Left renal cortex interstitium (tissue), 4 donors: ENCODE results near the gene CIPC. TPM values are rescaled to one million over a fixed set of nuclear protein-coding genes. Genes with fewer than 3 reads are reported as not detected.

Source experiments
- DNase-seq, 4 donors: peaks; one replicate each; pipeline ENCODE4 v3.0.0-alpha.2; 2013; ENCODE audit warnings: low read depth in 4 of 4, low spot score in 2 of 4, missing footprints in 1 of 4
- polyA plus RNA-seq, 4 donors: library from polyadenylated mRNA; unstranded; fragments of 120-200 nt; gene quantifications; one replicate each; pipeline ENCODE4 v1.2.1, GENCODE V29; 2013; ENCODE audit not compliant: insufficient read length in 4 of 4

Gene CIPC
- polyA plus RNA-seq, 4 donors = 21.2 to 27.7 (median 24.1) TPM

- DNase-seq = no peak
These were observed 46.5 kb downstream of the CIPC start for GRCh38 chr14:77144412-77145115.

GRCh38 chr14:77145975-77146740 lies 48.1 kb downstream of the CIPC start:
- DNase-seq = no peak

DNA sequence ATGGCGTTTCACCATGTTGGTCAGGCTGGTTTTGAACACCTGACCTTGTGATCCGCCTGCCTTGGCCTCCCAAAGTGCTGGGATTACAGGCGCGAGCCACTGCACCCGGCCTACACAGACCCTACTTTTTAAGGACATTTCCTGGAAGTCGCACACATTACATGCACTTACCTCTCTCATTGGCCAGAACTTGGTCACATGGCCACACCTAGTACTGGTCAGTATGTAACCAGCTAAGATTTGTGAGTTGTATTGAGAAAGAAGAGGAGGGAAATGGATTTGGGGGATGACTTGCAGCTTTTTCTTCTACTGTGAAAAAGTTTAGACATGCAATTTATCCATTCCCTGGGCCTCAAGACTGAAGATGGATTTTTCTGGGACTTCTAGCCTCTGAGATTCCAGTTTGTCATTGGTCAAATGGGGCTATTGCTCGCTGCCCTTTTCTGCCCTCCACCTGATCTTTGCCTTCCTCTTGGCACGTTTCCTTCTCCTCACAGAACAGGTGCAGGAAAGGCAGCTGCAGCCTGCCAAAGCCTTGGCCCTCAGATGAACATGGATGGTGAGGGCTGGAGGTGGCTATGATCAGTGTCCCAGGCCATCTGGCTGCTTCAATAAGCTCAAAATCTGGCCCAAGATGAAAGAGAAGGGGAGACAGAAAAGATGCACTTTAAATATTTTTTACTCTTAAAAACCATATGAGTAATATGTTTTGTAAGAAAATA lies 50.6 kb downstream of the CIPC start:
- DNase-seq = no peak

DNA sequence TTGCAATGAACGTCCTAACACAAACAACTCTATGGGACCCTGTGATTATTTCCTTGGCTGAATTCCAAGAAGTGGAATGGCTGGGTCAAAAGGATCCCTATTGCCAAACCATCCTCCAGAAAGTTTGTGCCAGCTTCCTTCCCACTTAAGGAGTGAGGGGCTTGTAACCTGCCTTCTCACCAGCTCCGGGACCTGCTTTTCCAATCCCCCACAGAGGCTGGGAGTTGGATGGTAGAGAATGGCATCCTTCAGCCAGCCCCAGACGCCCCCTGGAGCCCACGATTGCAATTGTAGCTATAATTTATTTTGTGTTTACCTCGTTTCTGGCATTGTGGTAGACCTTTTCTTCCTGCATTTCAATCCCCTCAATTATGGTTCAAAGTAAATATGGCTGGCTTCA lies 53.2 kb downstream of the CIPC start:
- DNase-seq = no peak

DNA sequence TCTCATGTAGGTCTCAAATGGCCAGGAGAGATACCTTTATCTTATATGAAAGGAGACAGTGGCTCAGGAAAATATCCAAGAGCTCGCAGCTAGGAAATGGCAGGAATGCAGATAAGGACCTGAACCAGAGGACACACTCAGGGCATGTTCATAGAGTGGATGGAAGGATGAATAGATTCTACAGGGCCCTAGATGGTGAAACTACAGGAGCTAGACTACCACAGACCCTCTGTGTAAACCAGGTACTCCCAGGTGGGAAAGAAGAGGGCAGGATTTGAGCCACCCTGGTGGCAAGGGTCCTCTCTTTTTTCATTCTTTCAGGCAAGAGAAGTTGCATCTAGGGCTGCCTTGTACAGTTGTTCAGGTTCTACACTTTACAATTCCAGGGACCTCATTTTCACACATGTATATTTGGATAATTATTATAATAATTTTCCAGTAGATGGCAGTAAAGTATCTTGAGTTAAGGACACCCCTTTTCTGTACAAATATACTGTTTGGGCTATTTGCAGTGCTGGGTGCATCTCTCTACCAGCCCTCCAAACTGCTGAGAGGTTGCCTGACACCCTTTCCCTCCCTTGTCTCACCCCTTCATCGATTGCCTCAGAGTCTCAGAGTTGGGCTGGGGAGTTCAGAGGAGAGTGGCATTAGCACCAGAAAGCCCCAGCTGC lies 54.0 kb downstream of the CIPC start:
- no peak for DNase-seq

DNA sequence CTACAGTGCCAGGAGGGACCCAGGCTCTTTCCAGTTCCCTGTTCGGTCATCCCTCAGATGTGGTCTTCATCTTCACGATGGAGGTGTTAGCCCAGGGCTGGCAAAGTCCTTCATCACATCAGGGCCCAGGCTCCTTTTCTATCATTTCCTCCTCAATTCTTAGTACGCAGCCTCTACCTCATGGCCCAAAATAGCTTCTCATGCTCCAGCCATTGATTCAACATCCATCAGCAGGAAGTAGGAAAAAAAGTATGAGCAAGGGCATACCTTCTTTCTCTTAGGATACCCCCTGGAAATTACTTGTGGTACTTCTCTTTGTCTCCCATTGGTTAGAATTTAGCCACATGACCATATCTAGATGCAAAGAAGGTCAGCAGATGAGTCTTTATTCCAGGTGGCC lies 55.7 kb downstream of the CIPC start:
- no peak for DNase-seq

- no peak for DNase-seq
These were observed 56.4 kb downstream of the CIPC start for GRCh38 chr14:77154421-77154820.

DNA sequence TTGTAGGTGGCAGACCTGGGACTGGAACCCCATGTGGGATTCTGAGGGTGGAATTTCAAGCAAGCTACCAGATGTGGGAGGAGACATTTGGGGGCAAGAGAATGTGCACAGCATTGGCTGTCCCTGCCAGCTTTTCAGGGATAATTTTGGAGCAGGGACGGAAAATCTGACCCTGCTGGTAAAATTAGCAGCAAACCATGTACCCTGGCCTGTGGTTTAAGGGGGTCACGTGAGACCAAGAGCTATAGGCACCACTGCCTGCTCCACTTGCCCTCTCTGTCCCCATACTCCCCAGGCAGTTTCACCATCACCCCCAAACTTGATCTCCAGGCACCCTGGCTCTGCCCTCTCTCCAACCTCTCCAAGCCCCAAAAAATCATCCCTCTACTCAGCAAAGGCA lies 57.0 kb downstream of the CIPC start:
- no peak for DNase-seq

DNA sequence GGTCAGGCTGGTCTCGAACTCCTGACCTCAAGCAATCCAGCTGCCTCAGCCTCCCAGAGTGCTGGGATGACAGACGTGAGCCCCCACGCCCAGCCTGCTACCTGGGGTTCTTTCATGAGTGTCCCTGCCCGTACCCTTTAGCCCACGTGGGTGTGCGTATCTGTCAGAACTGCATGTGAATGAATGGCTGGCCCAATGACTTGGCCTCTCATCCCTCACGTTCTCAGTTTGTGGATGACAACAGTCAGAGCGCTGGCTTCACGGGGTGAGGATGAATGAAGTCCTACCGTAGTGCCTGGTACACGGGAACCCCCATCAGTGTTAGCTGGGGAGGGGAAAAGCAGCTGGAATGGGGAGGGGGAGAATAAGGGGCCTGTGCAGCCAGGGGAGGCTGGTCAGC lies 59.7 kb downstream of the CIPC start:
- DNase-seq = no peak

DNA sequence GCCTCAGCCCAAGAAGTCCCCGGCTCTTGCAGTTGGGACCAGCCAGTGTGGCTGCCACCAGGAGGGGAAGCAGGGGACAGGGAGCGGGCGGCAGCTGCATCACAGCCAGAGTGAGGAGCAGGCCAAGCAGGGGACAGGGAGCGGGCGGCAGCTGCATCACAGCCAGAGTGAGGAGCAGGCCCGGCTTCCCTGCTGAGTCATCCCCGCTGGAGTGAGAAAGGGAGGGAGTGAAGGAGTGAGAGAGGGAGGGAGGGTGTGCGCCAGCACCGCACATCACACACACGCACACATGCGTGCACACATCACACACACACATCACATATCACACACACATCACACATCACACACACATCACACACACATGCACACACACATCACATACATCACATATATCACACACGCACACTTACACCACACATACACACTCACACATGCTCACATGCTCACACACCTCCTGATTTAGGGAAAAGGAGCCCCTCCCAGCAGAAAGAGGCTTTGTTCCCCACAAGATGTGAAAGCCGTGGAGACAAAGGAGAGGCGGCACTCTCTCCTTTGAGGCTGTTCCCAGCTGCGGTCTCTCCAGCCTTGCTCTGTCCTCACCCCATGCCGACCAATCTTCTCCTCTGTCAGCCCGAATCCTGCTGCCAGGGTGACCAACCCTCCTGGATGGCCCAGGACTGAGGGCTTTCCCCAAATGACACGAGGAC lies 60.3 kb downstream of the CIPC start:
- no peak for DNase-seq

DNA sequence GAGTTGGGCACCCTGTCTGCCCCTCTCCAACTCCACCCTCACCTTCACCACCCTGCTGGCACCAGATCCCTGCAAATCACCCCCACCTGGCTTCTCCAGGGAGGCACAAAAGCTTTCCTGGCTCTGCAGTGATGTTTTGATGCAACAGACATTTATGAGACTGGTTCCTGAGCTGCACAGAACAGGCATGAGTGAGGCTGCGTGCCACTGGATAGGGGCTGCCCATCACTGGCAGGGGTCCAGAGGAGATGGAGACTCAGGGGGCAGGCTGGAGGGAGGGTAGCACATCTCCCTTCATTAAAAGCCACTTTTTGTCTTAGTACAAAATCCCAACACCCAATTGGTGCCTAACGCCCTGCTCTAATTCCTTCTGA lies 60.8 kb downstream of the CIPC start:
- no peak for DNase-seq

GRCh38 chr14:77161011-77161410 lies 63.0 kb downstream of the CIPC start:
- DNase-seq = no peak

Other genes with a start within 250 kb of the CIPC start
- gene IRF2BPL, start 69.5 kb upstream of the CIPC start, polyA plus RNA-seq = 10 to 100 TPM; 45.7 to 71.0 (median 55.0) TPM
- under 1 TPM; 0.45 to 0.86 (median 0.55) TPM for gene ZDHHC22, start 43.5 kb downstream of the CIPC start, polyA plus RNA-seq
- 1 to 10 TPM; 1.0 to 1.8 (median 1.4) TPM for gene TMEM63C, start 83.5 kb downstream of the CIPC start, polyA plus RNA-seq
- not detected for gene NGB, start 172.9 kb downstream of the CIPC start, polyA plus RNA-seq
- 10 to 100 TPM; 34.2 to 55.2 (median 47.0) TPM for gene POMT2, start 222.6 kb downstream of the CIPC start, polyA plus RNA-seq
- gene GSTZ1, start 222.8 kb downstream of the CIPC start, polyA plus RNA-seq = 10 to 100 TPM; 23.5 to 30.0 (median 27.7) TPM